ENCODE measurements around the gene CD47.

DNA sequence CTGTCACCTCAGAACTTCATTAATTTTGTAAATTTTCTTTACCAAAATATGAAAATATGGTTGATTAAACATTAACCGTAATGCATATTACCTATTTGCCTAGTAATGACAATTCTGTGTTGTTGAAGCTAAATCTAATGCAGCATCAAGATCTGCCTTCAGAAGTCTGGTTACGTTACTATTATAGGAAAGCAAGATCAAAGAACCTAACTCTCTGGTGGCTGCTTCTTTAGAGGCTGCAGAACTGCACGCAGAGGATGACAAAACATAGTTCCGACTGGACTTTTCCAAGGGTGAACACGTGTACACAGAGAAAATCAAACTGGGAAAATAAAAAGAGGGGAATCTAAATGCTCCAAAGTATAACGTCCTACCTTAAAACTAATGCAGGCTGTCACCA is 20.5 kb downstream of the CD47 start:
- TF ChIP-seq FOS (IDR thresholded peaks at IDR 0.05; ENCODE audit: borderline replicate concordance, extremely low read depth, insufficient read length) (no peak), POLR2A (IDR thresholded peaks at IDR 0.05; ENCODE audit: low read depth, low read length) (no peak), RAD21 (IDR thresholded peaks at IDR 0.05; ENCODE audit: insufficient read depth, low read depth, low read length) (no peak), SIN3A (IDR thresholded peaks at IDR 0.05; ENCODE audit: low read depth, low read length) (no peak), TAF1 (IDR thresholded peaks at IDR 0.05; ENCODE audit: borderline replicate concordance, low read depth, low read length) (no peak), IKZF2 (IDR thresholded peaks at IDR 0.05) (no peak), POLR2AphosphoS5 (IDR thresholded peaks at IDR 0.05; ENCODE audit: low read length) (no peak), EP300 (IDR thresholded peaks at IDR 0.05; ENCODE audit: borderline replicate concordance in 1 of 2, control insufficient read depth in 1 of 2, low read depth in 2 of 2, low read length in 2 of 2) (no peak), JUND (IDR thresholded peaks at IDR 0.05; ENCODE audit: low read depth, low read length) (no peak)
- TF ChIP-seq, protein P1, sequence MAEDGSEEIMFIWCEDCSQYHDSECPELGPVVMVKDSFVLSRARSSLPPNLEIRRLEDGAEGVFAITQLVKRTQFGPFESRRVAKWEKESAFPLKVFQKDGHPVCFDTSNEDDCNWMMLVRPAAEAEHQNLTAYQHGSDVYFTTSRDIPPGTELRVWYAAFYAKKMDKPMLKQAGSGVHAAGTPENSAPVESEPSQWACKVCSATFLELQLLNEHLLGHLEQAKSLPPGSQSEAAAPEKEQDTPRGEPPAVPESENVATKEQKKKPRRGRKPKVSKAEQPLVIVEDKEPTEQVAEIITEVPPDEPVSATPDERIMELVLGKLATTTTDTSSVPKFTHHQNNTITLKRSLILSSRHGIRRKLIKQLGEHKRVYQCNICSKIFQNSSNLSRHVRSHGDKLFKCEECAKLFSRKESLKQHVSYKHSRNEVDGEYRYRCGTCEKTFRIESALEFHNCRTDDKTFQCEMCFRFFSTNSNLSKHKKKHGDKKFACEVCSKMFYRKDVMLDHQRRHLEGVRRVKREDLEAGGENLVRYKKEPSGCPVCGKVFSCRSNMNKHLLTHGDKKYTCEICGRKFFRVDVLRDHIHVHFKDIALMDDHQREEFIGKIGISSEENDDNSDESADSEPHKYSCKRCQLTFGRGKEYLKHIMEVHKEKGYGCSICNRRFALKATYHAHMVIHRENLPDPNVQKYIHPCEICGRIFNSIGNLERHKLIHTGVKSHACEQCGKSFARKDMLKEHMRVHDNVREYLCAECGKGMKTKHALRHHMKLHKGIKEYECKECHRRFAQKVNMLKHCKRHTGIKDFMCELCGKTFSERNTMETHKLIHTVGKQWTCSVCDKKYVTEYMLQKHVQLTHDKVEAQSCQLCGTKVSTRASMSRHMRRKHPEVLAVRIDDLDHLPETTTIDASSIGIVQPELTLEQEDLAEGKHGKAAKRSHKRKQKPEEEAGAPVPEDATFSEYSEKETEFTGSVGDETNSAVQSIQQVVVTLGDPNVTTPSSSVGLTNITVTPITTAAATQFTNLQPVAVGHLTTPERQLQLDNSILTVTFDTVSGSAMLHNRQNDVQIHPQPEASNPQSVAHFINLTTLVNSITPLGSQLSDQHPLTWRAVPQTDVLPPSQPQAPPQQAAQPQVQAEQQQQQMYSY (CRISPR knock-in tag; IDR thresholded peaks at IDR 0.05), result no peak
- TF ChIP-seq, protein P2, sequence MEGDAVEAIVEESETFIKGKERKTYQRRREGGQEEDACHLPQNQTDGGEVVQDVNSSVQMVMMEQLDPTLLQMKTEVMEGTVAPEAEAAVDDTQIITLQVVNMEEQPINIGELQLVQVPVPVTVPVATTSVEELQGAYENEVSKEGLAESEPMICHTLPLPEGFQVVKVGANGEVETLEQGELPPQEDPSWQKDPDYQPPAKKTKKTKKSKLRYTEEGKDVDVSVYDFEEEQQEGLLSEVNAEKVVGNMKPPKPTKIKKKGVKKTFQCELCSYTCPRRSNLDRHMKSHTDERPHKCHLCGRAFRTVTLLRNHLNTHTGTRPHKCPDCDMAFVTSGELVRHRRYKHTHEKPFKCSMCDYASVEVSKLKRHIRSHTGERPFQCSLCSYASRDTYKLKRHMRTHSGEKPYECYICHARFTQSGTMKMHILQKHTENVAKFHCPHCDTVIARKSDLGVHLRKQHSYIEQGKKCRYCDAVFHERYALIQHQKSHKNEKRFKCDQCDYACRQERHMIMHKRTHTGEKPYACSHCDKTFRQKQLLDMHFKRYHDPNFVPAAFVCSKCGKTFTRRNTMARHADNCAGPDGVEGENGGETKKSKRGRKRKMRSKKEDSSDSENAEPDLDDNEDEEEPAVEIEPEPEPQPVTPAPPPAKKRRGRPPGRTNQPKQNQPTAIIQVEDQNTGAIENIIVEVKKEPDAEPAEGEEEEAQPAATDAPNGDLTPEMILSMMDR (IDR thresholded peaks at IDR 0.05 in 2 of 3, conservative IDR thresholded peaks at IDR 0.05 in 1 of 3; ENCODE audit: control insufficient read depth in 2 of 3, extremely low read depth in 1 of 3, insufficient read depth in 1 of 3, low read depth in 3 of 3, low read length in 3 of 3), result no peak
- TF ChIP-seq, protein P3, sequence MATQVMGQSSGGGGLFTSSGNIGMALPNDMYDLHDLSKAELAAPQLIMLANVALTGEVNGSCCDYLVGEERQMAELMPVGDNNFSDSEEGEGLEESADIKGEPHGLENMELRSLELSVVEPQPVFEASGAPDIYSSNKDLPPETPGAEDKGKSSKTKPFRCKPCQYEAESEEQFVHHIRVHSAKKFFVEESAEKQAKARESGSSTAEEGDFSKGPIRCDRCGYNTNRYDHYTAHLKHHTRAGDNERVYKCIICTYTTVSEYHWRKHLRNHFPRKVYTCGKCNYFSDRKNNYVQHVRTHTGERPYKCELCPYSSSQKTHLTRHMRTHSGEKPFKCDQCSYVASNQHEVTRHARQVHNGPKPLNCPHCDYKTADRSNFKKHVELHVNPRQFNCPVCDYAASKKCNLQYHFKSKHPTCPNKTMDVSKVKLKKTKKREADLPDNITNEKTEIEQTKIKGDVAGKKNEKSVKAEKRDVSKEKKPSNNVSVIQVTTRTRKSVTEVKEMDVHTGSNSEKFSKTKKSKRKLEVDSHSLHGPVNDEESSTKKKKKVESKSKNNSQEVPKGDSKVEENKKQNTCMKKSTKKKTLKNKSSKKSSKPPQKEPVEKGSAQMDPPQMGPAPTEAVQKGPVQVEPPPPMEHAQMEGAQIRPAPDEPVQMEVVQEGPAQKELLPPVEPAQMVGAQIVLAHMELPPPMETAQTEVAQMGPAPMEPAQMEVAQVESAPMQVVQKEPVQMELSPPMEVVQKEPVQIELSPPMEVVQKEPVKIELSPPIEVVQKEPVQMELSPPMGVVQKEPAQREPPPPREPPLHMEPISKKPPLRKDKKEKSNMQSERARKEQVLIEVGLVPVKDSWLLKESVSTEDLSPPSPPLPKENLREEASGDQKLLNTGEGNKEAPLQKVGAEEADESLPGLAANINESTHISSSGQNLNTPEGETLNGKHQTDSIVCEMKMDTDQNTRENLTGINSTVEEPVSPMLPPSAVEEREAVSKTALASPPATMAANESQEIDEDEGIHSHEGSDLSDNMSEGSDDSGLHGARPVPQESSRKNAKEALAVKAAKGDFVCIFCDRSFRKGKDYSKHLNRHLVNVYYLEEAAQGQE (IDR thresholded peaks at IDR 0.05; ENCODE audit: low read depth, low read length), result no peak
- TF ChIP-seq, protein P4, sequence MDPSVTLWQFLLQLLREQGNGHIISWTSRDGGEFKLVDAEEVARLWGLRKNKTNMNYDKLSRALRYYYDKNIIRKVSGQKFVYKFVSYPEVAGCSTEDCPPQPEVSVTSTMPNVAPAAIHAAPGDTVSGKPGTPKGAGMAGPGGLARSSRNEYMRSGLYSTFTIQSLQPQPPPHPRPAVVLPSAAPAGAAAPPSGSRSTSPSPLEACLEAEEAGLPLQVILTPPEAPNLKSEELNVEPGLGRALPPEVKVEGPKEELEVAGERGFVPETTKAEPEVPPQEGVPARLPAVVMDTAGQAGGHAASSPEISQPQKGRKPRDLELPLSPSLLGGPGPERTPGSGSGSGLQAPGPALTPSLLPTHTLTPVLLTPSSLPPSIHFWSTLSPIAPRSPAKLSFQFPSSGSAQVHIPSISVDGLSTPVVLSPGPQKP (IDR thresholded peaks at IDR 0.05; ENCODE audit: low read depth, low read length), result no peak
